Measurements from ENCODE around the gene DMPK.
"Not testable (repeated sequence)": the region's sequence is repeated elsewhere in the genome, so short reads cannot be mapped to it uniquely, and the experiment has no call there.

DMPK gene

DNA sequence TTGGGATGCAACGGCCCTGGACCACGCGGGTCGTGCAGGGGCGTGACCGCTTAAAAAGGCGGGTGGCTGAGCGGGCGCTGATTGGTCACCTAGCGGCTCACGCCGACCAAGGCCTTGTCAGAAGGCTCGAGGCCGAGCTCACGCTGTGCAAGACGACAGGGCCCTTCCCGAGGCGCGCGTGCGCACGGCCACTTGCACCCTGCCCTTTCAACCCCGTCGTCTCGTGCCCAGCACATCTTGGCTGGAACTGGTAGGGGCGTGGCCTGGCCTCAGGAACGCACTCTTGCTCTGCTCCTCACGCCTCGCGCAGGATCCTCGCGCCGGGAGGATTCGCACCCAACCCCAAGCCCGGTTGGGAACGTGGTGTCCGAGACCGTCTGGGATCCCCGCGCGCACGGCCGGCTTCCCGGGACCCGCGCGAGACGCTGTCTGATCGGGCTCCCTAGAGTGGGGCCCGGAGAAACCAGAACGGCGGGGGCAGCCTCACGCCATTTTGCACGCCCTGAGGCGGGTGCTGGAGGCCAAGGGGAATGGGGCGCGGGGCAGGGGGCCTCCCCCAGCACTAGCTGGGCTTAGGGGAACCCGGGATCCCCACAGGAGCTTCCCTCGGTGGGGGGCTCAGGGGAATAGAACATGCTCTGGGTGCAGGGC is 49.0 kb downstream of the DMPK start, which contains the start of gene MEIOSIN:
TSS of gene MEIOSIN (plus strand) at position 280 of the 651 bp plus-strand sequence. CDS start 1,938 bp downstream, outside the sequence.
- no peak for DNase-seq

DNA sequence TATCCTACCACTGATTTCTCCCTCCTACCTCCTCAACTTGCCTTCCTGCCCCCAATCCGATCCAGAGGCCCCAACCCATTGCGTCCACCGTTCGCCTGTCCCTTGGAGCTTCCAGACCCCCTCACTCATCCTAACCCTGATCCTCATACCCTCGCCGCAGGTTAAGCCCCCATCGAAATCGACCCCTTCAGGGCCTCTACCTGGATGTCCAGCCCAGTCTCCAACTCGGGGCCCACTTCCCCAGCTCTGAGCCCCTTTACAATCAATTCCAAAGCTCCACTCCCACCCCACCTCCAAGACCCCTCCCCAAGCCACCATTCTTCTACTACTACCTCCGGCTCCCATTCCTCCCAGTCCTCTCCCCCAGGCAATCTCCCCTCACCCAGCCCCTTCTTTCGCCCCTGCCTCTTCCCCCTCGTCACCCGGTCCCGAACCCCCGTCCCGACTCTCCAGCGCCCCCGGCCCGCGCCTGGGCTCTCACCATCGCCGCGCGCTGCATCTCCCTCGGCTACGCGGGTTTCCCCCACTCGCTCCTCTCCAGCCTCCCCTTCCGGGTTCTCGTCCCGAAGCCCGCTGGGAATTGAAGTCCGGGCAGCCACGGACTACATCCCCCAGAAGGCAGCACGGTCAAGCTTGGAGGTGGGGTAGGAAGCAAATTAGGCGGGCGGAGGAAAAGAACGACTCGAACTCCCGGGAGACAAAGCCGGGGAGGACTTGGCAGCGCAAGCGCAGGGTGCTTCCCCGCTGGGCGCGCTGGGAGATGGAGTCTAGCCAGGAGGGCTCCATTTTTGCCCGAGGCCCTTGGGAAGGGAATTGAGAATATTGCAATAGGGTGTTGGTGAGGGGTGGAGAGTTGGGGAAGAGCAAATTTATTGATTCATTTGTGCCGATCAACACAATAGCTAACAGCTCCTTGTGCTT is 51.7 kb downstream of the DMPK start, which contains the start of gene FBXO46:
TSS of gene FBXO46 (minus strand) at position 529 of the 921 bp plus-strand sequence. CDS start 17,401 bp downstream, outside the sequence.
- DNase-seq = peak; percentile 99

DNA sequence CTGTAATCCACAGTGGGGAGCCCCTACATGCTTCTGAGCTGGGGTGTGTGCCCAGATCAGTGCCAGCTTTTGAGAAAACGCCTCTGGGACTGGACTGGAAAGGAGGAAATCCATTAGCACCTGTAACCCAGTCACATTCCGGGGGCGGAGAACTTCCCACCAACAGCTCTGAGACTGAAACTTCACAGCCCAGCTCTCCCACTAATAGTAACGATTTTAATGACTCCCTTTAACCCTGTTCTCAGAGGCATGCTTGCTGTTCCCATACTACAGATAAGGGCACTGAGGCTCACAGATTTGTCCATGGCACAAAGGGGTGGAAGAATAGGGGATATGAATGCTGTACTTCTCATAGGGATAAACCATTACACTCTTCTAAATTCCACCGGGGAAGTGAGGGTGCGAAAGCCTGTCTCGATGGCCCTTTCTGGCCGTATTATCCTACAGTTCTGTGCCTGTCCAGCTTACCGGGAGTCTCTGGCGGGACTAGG is 52.4 kb downstream of the DMPK start:
- peak; percentile 7 for DNase-seq

DNA sequence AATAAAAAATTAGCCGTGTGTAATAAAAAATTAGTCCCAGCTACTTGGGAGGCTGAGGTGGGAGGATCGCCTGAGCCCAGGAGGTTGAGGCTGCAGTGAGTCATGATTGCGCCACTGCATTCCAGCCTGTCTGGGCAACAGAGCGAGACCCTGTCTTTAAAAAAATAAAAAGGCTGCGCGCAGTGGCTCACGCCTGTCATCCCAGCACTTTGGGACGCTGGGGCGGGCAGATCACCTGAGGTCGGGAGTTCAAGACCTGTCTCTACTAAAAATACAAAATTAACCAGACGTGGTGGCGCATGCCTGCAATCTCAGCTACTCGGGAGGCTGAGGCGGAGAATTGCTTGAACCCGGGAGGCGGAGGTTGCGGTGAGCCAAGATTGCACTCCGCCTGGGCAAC is 53.6 kb downstream of the DMPK start:
- not testable (repeated sequence) for DNase-seq

DNA sequence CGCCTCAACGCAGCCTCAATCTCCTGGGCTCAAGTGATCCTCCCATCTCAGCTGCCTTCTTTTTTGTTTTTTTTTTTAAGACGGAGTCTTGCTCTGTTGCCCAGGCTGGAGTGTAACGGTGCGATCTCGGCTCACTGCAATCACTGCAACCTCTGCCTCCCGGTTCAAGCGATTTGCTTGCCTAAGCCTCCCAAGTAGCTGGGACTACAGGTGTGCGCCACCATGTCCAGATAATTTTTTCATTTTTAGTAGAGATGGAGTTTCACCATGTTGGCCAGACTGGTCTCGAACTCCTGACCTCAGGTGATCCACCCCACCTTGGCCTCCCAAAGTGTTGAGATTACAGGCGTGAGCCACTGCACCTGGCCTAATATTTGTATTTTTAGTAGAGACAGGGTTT is 62.2 kb downstream of the DMPK start:
- DNase-seq = not testable (repeated sequence)
